Ectodermal cell (in vitro differentiated cells): ENCODE data around the gene INHBA.

ENCODE experiments used
- H3K27ac ChIP-seq: 2 replicates; pipeline ENCODE4 v1.7.0; 2013; ENCODE audit warnings: mild to moderate bottlenecking, low read depth, low read length; ENCODE audit not compliant: insufficient read depth, poor library complexity, severe bottlenecking
- H3K27me3 ChIP-seq: 2 replicates; pipeline ENCODE4 v1.7.0; 2013; ENCODE audit warnings: mild to moderate bottlenecking, low read length; ENCODE audit not compliant: insufficient read depth, control insufficient read depth, poor library complexity, severe bottlenecking
- H3K36me3 ChIP-seq: one replicate; pipeline ENCODE4 v1.7.0; 2013; ENCODE audit warnings: low read length; ENCODE audit not compliant: control insufficient read depth, insufficient read depth
- H3K4me1 ChIP-seq: one replicate; pipeline ENCODE4 v1.7.0; 2013; ENCODE audit warnings: low read length; ENCODE audit not compliant: control insufficient read depth, insufficient read depth
- H3K4me3 ChIP-seq: 2 replicates; pipeline ENCODE4 v1.7.0; 2013; ENCODE audit warnings: low read depth, low read length, control low read depth; ENCODE audit not compliant: insufficient read depth
- H3K9me3 ChIP-seq: 2 replicates; pipeline ENCODE4 v1.7.0; 2013; ENCODE audit warnings: mild to moderate bottlenecking, low read length, moderate library complexity; ENCODE audit not compliant: control insufficient read depth
- WGBS, 2 experiments: methylation state at CpG; one replicate each; pipeline ENCODE4 v1.1.7; 2013; ENCODE audit warnings: missing lambda C conversion rate in 2 of 2; 5-methylcytosine and 5-hydroxymethylcytosine counted together

Gene INHBA

GRCh38 chr7:41652267-41652666 is 50.6 kb downstream of the INHBA start:
- Histone ChIP-seq H3K27ac (no peak overlapping the region), H3K4me1 (no peaks in the 10 kb centered on the region), H3K36me3 (no peaks in the 10 kb centered on the region), H3K27me3 (no peaks in the 10 kb centered on the region), H3K4me3 (no peak overlapping the region), H3K9me3 (no peaks in the 10 kb centered on the region)
- WGBS, 2 experiments, result 47 to 56% methylated on average over 1 of the region's 1 CpG

DNA sequence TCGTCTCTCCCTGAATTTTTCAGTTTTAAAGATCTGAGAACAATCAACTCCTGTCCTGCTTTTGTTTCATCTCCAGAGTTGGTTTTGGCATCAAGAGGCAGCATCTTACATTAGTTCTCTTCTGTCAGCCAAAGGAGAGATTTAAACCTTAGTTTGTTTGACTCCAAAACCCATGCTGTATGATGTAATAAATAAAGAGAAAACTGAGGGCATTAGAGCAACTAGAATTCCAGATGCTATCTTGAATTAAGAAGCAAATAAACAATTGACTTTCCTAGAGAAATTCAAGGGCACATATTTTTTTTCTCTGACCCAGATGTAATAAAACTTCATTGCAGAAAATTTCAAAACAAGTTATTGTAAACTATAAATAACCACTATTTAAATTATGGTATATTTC is 54.4 kb downstream of the INHBA start:
- no peaks in the 10 kb centered on the region for H3K36me3 ChIP-seq
- H3K27me3 ChIP-seq, result no peaks in the 10 kb centered on the region
- H3K27ac ChIP-seq, result no peak overlapping the region
- H3K9me3 ChIP-seq, result no peaks in the 10 kb centered on the region
- H3K4me3 ChIP-seq, result no peak overlapping the region
- WGBS, 2 experiments, result 55 to 69% methylated on average over 1 of the region's 1 CpG
- no peaks in the 10 kb centered on the region for H3K4me1 ChIP-seq

DNA sequence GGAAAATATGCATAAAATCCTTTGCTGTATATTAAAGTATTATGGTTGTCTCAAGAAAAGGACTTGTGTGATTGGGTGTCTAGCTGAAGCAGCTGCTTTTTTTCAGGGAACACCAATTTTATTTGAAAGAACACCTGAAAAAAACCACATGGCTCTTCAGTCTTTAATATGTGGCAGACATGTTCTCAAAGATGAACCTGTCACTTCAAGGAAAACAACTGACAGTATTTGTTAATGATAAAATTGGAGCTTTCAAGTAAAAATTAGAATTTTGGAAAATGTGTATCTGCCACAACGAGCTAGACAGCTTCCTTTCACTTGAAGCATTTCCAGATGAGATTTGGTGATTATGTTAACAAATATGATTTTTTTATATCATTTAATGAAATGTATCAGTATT is 59.3 kb downstream of the INHBA start:
- H3K36me3 ChIP-seq, result no peaks in the 10 kb centered on the region
- no peaks in the 10 kb centered on the region for H3K9me3 ChIP-seq
- H3K27me3 ChIP-seq, result no peaks in the 10 kb centered on the region
- H3K27ac ChIP-seq, result no peak overlapping the region
- H3K4me1 ChIP-seq, result no peaks in the 10 kb centered on the region
- 83 to 100% methylated on average over 1 of the region's 1 CpG for WGBS, 2 experiments
- H3K4me3 ChIP-seq, result no peak overlapping the region

GRCh38 chr7:41641665-41642014 is 61.2 kb downstream of the INHBA start:
- no peak overlapping the region for H3K4me3 ChIP-seq
- no peaks in the 10 kb centered on the region for H3K9me3 ChIP-seq
- H3K36me3 ChIP-seq, result no peaks in the 10 kb centered on the region
- no peaks in the 10 kb centered on the region for H3K27me3 ChIP-seq
- no peaks in the 10 kb centered on the region for H3K4me1 ChIP-seq
- H3K27ac ChIP-seq, result no peak overlapping the region
- 88 to 98% methylated on average over 2 of the region's 2 CpGs for WGBS, 2 experiments

DNA sequence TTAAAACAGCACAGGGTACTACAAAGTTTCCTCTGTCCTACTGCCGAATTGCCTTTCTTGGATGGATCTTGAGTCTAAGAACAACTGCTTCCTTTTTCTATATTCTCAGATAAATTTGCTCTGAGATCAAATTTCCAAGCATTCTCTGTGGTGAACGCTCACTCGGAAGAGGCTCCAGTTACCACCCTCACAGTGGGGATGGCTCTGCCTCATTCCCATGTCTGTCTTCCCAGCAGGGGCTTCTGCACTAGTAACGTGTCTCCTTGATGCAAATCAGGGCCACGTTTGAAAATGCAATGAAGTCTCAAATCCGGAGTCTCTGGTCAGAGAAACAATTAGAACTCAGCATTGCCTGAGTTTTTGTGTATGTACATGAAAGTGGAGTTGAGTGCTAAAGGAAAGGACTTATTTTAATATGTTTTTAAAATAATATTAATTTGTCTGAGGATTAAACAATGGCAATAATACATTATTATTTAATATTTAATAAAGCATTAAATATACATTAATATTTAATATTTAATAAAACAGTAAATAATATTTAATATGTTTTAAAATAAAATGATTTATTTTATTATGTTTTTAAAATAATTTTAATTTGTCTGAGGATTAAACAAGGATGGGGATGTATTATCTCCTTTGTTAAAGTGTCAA is 61.8 kb downstream of the INHBA start:
- H3K36me3 ChIP-seq, result no peaks in the 10 kb centered on the region
- 67% methylated on average over 6 of the region's 6 CpGs for WGBS, 2 experiments
- H3K9me3 ChIP-seq, result no peaks in the 10 kb centered on the region
- no peak overlapping the region for H3K4me3 ChIP-seq
- H3K27ac ChIP-seq, result no peak overlapping the region
- H3K27me3 ChIP-seq, result no peaks in the 10 kb centered on the region
- H3K4me1 ChIP-seq, result no peaks in the 10 kb centered on the region

GRCh38 chr7:41640487-41640886 is 62.4 kb downstream of the INHBA start:
- WGBS, 2 experiments, result 94 to 96% methylated on average over 8 of the region's 8 CpGs
- no peaks in the 10 kb centered on the region for H3K9me3 ChIP-seq
- no peak overlapping the region for H3K4me3 ChIP-seq
- no peaks in the 10 kb centered on the region for H3K36me3 ChIP-seq
- no peaks in the 10 kb centered on the region for H3K4me1 ChIP-seq
- no peak overlapping the region for H3K27ac ChIP-seq
- no peaks in the 10 kb centered on the region for H3K27me3 ChIP-seq

DNA sequence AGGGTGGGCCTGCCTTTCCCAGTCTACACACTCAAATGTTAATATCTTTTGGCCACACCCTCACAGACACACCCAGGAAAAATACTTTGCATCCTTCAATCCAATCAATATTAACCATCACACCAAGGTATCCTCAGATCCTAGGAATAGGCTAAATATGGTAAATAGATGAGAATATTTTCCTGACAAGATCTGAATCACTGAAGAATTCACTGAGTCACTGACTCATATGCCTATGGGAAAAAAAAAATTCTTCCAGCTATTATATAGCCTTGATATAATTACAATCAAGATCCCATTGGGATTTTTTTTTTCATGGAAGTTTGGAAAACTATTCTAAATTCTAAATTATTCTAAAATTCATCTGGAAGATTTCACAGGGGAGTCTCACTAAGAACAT is 65.8 kb downstream of the INHBA start:
- Histone ChIP-seq H3K27ac (no peak overlapping the region), H3K27me3 (no peaks in the 10 kb centered on the region), H3K4me3 (no peak overlapping the region), H3K4me1 (no peaks in the 10 kb centered on the region), H3K9me3 (no peaks in the 10 kb centered on the region), H3K36me3 (no peaks in the 10 kb centered on the region)
